NCI-H187 (cell line): Measurements from ENCODE around the gene PRR5.
"Not testable (repeated sequence)": the region's sequence is repeated elsewhere in the genome, so short reads cannot be mapped to it uniquely, and the experiment has no call there.

Experiments used
- DNase-seq, 2 experiments: peaks; one replicate each; lab custom pipeline; 2025; lab: John Stamatoyannopoulos, UW

The PRR5 gene

GRCh38 chr22:44735518-44736428, 33.8 kb downstream of the PRR5 start:
- peak in 1 of 2 experiments; percentile 26 for DNase-seq

GRCh38 chr22:44736581-44737405, 34.8 kb downstream of the PRR5 start:
- DNase-seq, result no peak

GRCh38 chr22:44737406-44738346, 35.7 kb downstream of the PRR5 start:
- no peak for DNase-seq

GRCh38 chr22:44738347-44738715, 36.3 kb downstream of the PRR5 start:
- DNase-seq, result no peak

- DNase-seq, result no peak
These were observed 37.0 kb downstream of the PRR5 start for GRCh38 chr22:44739024-44739423.

GRCh38 chr22:44739666-44740065, 37.7 kb downstream of the PRR5 start:
- DNase-seq, result not testable (repeated sequence)

GRCh38 chr22:44740307-44740706, 38.3 kb downstream of the PRR5 start:
- no peak for DNase-seq

GRCh38 chr22:44741929-44742328, 39.9 kb downstream of the PRR5 start:
- DNase-seq, result no peak

- no peak for DNase-seq
These were observed 41.2 kb downstream of the PRR5 start for GRCh38 chr22:44743247-44743646.

GRCh38 chr22:44743804-44744211, 41.8 kb downstream of the PRR5 start:
- DNase-seq, result no peak

- DNase-seq, result no peak
These were observed 44.1 kb downstream of the PRR5 start for GRCh38 chr22:44745853-44746789.

GRCh38 chr22:44747784-44748127, 45.8 kb downstream of the PRR5 start:
- DNase-seq, result not testable (repeated sequence)

GRCh38 chr22:44748524-44748923, 46.5 kb downstream of the PRR5 start:
- DNase-seq, result no peak

GRCh38 chr22:44750481-44750880, 48.5 kb downstream of the PRR5 start:
- no peak for DNase-seq

- peak in 1 of 2 experiments; percentile 40 for DNase-seq
These were observed 50.5 kb downstream of the PRR5 start, which contains the start of gene ARHGAP8 for GRCh38 chr22:44752285-44753188. Gene ARHGAP8, plus strand, starts transcription at chr22:44752575. Its CDS starts 33,953 bp downstream, at chr22:44786528.

GRCh38 chr22:44753189-44754042, 51.4 kb downstream of the PRR5 start:
- DNase-seq, result no peak

GRCh38 chr22:44754998-44755397, 53.0 kb downstream of the PRR5 start:
- DNase-seq, result no peak

GRCh38 chr22:44755417-44755816, 53.4 kb downstream of the PRR5 start:
- DNase-seq, result no peak

- DNase-seq, result no peak
These were observed 54.0 kb downstream of the PRR5 start for GRCh38 chr22:44755956-44756361.
